Astrocyte of the cerebellum (primary cell): ENCODE data around the gene FTSJ3.
"Not testable (repeated sequence)": the region's sequence is repeated elsewhere in the genome, so short reads cannot be mapped to it uniquely, and the experiment has no call there.

Source experiments
- DNase-seq: peaks from one replicate; pipeline ENCODE4 v3.0.0-alpha.2; 2011; ENCODE audit warnings: low read depth
- H3K4me3 ChIP-seq: 2 replicates; pipeline ENCODE4 v1.5.1; 2011; ENCODE audit warnings: mild to moderate bottlenecking, low read depth, low read length, moderate library complexity
- in situ Hi-C: cut with HindIII; loops from 2 replicates; pipeline ENCODE4 v1.10.0; 2017; ENCODE audit warnings: low sequenced_read_pairs
- TF ChIP-seq, protein P1 (sequence below): IDR thresholded peaks from 2 replicates; pipeline ENCODE4 v1.5.1; 2012; ENCODE audit warnings: low read length, low read depth, moderate library complexity, mild to moderate bottlenecking; ENCODE audit errors: missing control alignments

Gene FTSJ3

GRCh38 chr17:63800783-63801182, 26.7 kb downstream of the FTSJ3 start:
- TF ChIP-seq, protein P1, sequence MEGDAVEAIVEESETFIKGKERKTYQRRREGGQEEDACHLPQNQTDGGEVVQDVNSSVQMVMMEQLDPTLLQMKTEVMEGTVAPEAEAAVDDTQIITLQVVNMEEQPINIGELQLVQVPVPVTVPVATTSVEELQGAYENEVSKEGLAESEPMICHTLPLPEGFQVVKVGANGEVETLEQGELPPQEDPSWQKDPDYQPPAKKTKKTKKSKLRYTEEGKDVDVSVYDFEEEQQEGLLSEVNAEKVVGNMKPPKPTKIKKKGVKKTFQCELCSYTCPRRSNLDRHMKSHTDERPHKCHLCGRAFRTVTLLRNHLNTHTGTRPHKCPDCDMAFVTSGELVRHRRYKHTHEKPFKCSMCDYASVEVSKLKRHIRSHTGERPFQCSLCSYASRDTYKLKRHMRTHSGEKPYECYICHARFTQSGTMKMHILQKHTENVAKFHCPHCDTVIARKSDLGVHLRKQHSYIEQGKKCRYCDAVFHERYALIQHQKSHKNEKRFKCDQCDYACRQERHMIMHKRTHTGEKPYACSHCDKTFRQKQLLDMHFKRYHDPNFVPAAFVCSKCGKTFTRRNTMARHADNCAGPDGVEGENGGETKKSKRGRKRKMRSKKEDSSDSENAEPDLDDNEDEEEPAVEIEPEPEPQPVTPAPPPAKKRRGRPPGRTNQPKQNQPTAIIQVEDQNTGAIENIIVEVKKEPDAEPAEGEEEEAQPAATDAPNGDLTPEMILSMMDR = no peak
- no peak for DNase-seq
- in situ Hi-C loops = no loop called here
- no peak overlapping the region for H3K4me3 ChIP-seq

- in situ Hi-C loops = no loop called here
Measured at GRCh38 chr17:63798572-63799106, 28.8 kb downstream of the FTSJ3 start.

DNA sequence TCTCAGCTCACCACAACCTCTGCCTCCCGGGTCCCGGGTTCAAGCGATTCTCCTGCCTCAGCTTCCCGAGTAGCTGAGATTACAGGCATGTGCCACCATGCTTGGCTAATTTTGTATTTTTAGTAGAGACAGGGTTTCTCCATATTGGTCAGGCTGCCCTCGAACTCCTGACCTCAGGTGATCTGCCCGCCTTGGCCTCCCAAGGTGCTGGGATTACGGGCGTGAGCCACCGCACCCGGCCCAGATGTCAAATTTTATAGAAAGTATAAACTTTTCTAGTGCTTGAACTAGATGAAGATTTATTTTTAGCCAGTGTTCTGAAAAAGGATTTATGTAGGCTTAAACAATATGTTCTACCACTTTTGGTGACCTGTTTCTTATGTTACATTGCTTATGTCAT, 31.1 kb downstream of the FTSJ3 start:
- in situ Hi-C loops, H3K4me3 ChIP-seq, DNase-seq: not testable (repeated sequence)

More at GRCh38 chr17:63798572-63799106, 28.8 kb downstream of the FTSJ3 start:
- TF ChIP-seq, protein P1 = no peak
- no peak overlapping the region for H3K4me3 ChIP-seq
- DNase-seq = no peak

- TF ChIP-seq, protein P1 = no peak
- in situ Hi-C loops = no loop called here
- H3K4me3 ChIP-seq = no peak overlapping the region
- DNase-seq = no peak
Measured at GRCh38 chr17:63792055-63792729, 35.3 kb downstream of the FTSJ3 start.

- no peak for DNase-seq
- TF ChIP-seq, protein P1 = no peak
- H3K4me3 ChIP-seq = no peak overlapping the region
- in situ Hi-C loops = no loop called here
Measured at GRCh38 chr17:63790057-63790456, 37.4 kb downstream of the FTSJ3 start.

DNA sequence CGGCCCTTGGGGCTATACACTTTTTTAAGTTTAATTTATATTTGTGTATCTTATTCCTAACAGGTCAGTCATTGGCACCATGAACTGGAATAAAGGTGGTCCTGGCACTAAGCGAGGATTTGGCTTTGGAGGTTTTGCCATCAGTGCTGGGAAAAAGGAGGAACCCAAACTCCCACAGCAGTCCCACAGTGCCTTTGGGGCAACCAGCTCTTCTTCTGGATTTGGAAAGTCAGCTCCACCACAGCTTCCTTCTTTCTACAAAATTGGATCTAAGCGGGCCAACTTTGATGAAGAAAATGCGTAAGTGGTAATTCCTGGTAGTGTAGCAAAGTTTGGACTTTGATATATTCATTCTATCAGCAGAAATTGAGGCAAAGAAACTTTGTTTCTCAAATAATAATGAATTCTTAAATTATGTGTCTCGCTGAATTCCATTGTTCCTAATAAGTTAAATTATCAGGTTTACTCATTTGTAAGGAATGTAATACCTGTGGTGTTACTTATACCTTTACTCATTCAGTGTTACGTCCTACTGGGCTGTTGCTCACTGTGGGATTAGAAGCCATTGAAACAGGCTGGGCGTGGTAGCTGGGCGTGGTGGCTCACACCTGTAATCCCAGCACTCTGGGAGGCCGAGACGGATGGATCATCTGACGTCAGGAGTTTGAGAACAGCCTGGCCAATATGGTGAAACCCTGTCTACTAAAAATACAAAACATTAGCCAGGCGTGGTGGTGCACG, 40.3 kb downstream of the FTSJ3 start:
- TF ChIP-seq, protein P1 = no peak
- in situ Hi-C loops = no loop called here
- no peak overlapping the region for H3K4me3 ChIP-seq
- DNase-seq = no peak

GRCh38 chr17:63786117-63786516, 41.3 kb downstream of the FTSJ3 start:
- in situ Hi-C loops = no loop called here
- no peak for DNase-seq

More at GRCh38 chr17:63786117-63786516, 41.3 kb downstream of the FTSJ3 start:
- no peak overlapping the region for H3K4me3 ChIP-seq
- TF ChIP-seq, protein P1 = no peak
